ENCODE data around the gene ANO3. TPM values are rescaled to one million over a fixed set of nuclear protein-coding genes. Genes with fewer than 3 reads are reported as not detected.

The ANO3 gene
- not detected in 2 replicates for total RNA-seq
- polyA plus RNA-seq: not detected in 2 replicates

- no peaks in the 10 kb centered on the region for H3K36me3 ChIP-seq
- H3K27me3 ChIP-seq: no peaks in the 10 kb centered on the region
- no peak within 1 kb of the TSS for H3K27ac ChIP-seq
- H3K4me3 ChIP-seq: peak within 1 kb of the TSS; percentile 13
- H3K9me3 ChIP-seq (ENCODE audit: low read depth): no peaks in the 10 kb centered on the region
- peak; percentile 74 for TF ChIP-seq CTCF (IDR thresholded peaks at IDR 0.05; ENCODE audit: low read depth, low read length)
- H3K4me1 ChIP-seq (ENCODE audit: low read depth): no peaks in the 10 kb centered on the region
- DNase-seq (ENCODE audit: low read depth in 1 of 2, low spot score in 1 of 2): peak; percentile 89 to 98
Measured at GRCh38 chr11:26331911-26332571, at the start of gene ANO3. Gene ANO3, plus strand, starts transcription at chr11:26332130. Its CDS starts 146 bp downstream, at chr11:26332276.

GRCh38 chr11:26283852-26284408 is 48.0 kb upstream of the ANO3 start:
- DNase-seq (ENCODE audit: low read depth in 1 of 2, low spot score in 1 of 2): peak in 1 of 2 donors; percentile 10
- H3K27ac ChIP-seq: no peak overlapping the region
- H3K36me3 ChIP-seq: no peaks in the 10 kb centered on the region
- no peak for TF ChIP-seq CTCF (IDR thresholded peaks at IDR 0.05; ENCODE audit: low read depth, low read length)
- H3K4me3 ChIP-seq: no peak overlapping the region
- no peaks in the 10 kb centered on the region for H3K4me1 ChIP-seq (ENCODE audit: low read depth)
- H3K9me3 ChIP-seq (ENCODE audit: low read depth): no peaks in the 10 kb centered on the region
- H3K27me3 ChIP-seq: no peaks in the 10 kb centered on the region

GRCh38 chr11:26285608-26286007 is 46.3 kb upstream of the ANO3 start:
- DNase-seq (ENCODE audit: low read depth in 1 of 2, low spot score in 1 of 2): no peak
- H3K36me3 ChIP-seq: no peaks in the 10 kb centered on the region
- H3K27me3 ChIP-seq: no peaks in the 10 kb centered on the region
- H3K4me1 ChIP-seq (ENCODE audit: low read depth): no peaks in the 10 kb centered on the region
- no peak overlapping the region for H3K27ac ChIP-seq
- H3K4me3 ChIP-seq: no peak overlapping the region
- no peak for TF ChIP-seq CTCF (IDR thresholded peaks at IDR 0.05; ENCODE audit: low read depth, low read length)
- H3K9me3 ChIP-seq (ENCODE audit: low read depth): no peaks in the 10 kb centered on the region

GRCh38 chr11:26286472-26287066 is 45.4 kb upstream of the ANO3 start:
- peak; percentile 53 to 62 for DNase-seq (ENCODE audit: low read depth in 1 of 2, low spot score in 1 of 2)
- H3K27ac ChIP-seq: no peak overlapping the region
- no peak overlapping the region for H3K4me3 ChIP-seq
- H3K27me3 ChIP-seq: no peaks in the 10 kb centered on the region
- no peaks in the 10 kb centered on the region for H3K36me3 ChIP-seq
- TF ChIP-seq CTCF (IDR thresholded peaks at IDR 0.05; ENCODE audit: low read depth, low read length): peak; percentile 63
- no peaks in the 10 kb centered on the region for H3K9me3 ChIP-seq (ENCODE audit: low read depth)
- H3K4me1 ChIP-seq (ENCODE audit: low read depth): no peaks in the 10 kb centered on the region

GRCh38 chr11:26287067-26287518 is 44.8 kb upstream of the ANO3 start:
- H3K9me3 ChIP-seq (ENCODE audit: low read depth): no peaks in the 10 kb centered on the region
- no peak for TF ChIP-seq CTCF (IDR thresholded peaks at IDR 0.05; ENCODE audit: low read depth, low read length)
- no peak for DNase-seq (ENCODE audit: low read depth in 1 of 2, low spot score in 1 of 2)
- no peak overlapping the region for H3K4me3 ChIP-seq
- H3K27me3 ChIP-seq: no peaks in the 10 kb centered on the region
- no peaks in the 10 kb centered on the region for H3K36me3 ChIP-seq
- no peaks in the 10 kb centered on the region for H3K4me1 ChIP-seq (ENCODE audit: low read depth)
- no peak overlapping the region for H3K27ac ChIP-seq
